GM12878 (cell line): ENCODE data around the gene ARX.

ENCODE experiments used
- POLR2A ChIP-seq: IDR thresholded peaks from 2 replicates; pipeline ENCODE4 v1.6.1; 2011; ENCODE audit warnings: low read depth, mild to moderate bottlenecking, low read length
- SIN3A ChIP-seq: IDR thresholded peaks from 2 replicates; pipeline ENCODE4 v1.6.1; 2012; ENCODE audit warnings: low read depth, low read length, improper control_type of control experiment
- TF ChIP-seq, protein P1 (sequence below): fragments of 450-650 bp; conservative IDR thresholded peaks from 2 replicates; pipeline ENCODE4 v1.6.1; 2017; ENCODE audit warnings: mild to moderate bottlenecking, moderate library complexity
- TF ChIP-seq, protein P2 (sequence below): IDR thresholded peaks from 2 replicates; pipeline ENCODE4 v1.6.1; 2012; ENCODE audit warnings: low read depth, low read length, improper control_type of control experiment

DNA sequence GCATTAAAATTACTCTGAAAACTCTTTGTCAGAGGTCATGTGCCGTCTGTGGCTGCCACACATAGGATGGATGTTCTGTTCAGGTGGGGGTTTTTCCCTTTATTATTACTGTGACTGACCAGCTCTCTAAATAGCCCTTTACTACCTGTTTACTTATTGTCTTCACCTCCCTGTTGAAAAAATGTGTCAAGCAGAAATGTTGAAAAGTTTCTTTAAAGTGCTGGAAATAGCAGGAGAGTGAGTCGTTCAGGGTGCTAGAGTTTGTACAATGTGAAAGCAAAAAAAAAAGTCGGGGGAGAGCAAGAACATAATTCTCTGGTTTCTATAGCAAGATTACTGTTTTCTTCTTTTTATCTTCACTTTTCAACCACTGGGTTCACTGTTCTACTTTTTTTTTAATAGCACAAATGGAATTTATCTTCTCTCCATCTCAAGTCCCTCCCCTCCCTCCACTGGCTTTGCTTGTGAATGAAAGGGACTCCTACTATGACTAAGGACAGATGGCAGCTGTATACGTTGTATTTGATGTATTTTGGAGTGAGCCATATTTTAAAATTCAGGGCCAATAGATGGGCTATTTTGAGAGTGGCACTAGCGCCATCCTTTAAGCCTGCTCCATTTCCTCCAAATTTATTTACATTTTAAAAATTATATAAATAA, 33.3 kb downstream of the ARX start:
- TF ChIP-seq, protein P1, sequence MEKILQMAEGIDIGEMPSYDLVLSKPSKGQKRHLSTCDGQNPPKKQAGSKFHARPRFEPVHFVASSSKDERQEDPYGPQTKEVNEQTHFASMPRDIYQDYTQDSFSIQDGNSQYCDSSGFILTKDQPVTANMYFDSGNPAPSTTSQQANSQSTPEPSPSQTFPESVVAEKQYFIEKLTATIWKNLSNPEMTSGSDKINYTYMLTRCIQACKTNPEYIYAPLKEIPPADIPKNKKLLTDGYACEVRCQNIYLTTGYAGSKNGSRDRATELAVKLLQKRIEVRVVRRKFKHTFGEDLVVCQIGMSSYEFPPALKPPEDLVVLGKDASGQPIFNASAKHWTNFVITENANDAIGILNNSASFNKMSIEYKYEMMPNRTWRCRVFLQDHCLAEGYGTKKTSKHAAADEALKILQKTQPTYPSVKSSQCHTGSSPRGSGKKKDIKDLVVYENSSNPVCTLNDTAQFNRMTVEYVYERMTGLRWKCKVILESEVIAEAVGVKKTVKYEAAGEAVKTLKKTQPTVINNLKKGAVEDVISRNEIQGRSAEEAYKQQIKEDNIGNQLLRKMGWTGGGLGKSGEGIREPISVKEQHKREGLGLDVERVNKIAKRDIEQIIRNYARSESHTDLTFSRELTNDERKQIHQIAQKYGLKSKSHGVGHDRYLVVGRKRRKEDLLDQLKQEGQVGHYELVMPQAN = no peak
- TF ChIP-seq SIN3A = no peak
- TF ChIP-seq, protein P2, sequence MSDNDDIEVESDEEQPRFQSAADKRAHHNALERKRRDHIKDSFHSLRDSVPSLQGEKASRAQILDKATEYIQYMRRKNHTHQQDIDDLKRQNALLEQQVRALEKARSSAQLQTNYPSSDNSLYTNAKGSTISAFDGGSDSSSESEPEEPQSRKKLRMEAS = no peak
- TF ChIP-seq POLR2A = no peak
